Measurements from ENCODE around the gene DHRSX. TPM values are rescaled to one million over a fixed set of nuclear protein-coding genes. Genes with fewer than 3 reads are reported as not detected.

The DHRSX gene
- total and polyA plus RNA-seq, 2 of the 8 experiments (the other 6 are each of a cell fraction or from before 2014, with no cell fraction given): 35.1 to 43.4 TPM

GRCh38 chrX:2243913-2244460 is 256.8 kb downstream of the DHRSX start:
- no peaks in the 10 kb centered on the region; a peak in 1 of 8 replicates for H3K36me3 ChIP-seq (ENCODE audit: control insufficient read depth in 2 of 4, insufficient read depth in 4 of 4, low read length in 3 of 4)
- DNase-seq (ENCODE audit: low read depth in 1 of 2, low spot score in 2 of 2): no peak
- TF ChIP-seq RFX5 (IDR thresholded peaks at IDR 0.05; ENCODE audit: borderline replicate concordance, low read depth, low read length): no peak
- TF ChIP-seq MAFK (IDR thresholded peaks at IDR 0.05; ENCODE audit: low read depth, low read length): no peak
- TF ChIP-seq KDM1A (IDR thresholded peaks at IDR 0.05; ENCODE audit: borderline replicate concordance, low read length): no peak
- TF ChIP-seq E2F6 (IDR thresholded peaks at IDR 0.05): no peak
- TF ChIP-seq SP4 (IDR thresholded peaks at IDR 0.05; ENCODE audit: low read length): no peak
- TF ChIP-seq FOSL1 (IDR thresholded peaks at IDR 0.05; ENCODE audit: insufficient read depth, low read depth, low read length): no peak
- no peak for TF ChIP-seq SRF (IDR thresholded peaks at IDR 0.05; ENCODE audit: low read depth, low read length)
- no peak for TF ChIP-seq GABPA (IDR thresholded peaks at IDR 0.05; ENCODE audit: borderline replicate concordance, insufficient read depth, low read length)
- no peak for TF ChIP-seq USF2 (IDR thresholded peaks at IDR 0.05; ENCODE audit: low read length)
- TF ChIP-seq RAD21 (IDR thresholded peaks at IDR 0.05 in 1 of 2, conservative IDR thresholded peaks at IDR 0.05 in 1 of 2; ENCODE audit: low read depth in 2 of 2, low read length in 2 of 2): no peak

More at GRCh38 chrX:2243913-2244460, 256.8 kb downstream of the DHRSX start:
- H2BK15ac ChIP-seq (ENCODE audit: low read length): no peak overlapping the region
- H4K20me1 ChIP-seq (replicated peaks in 1 of 2; ENCODE audit: control insufficient read depth in 1 of 2, insufficient read depth in 2 of 2, low read length in 2 of 2): no peaks in the 10 kb centered on the region
- ChIA-PET POLR2A (ENCODE audit: partially characterized antibody) (no interaction called here), CTCF (ENCODE audit: partially characterized antibody) (no interaction called here)
- 95% methylated on average over 12 of the region's 12 CpGs; no CpG with 5 or more reads in 1 of the 2 experiments for WGBS, 2 experiments (ENCODE audit: extremely low coverage in 1 of 2, insufficient coverage in 1 of 2, insufficient read length in 1 of 2, insufficient replicate concordance in 2 of 2, low coverage in 1 of 2, low lambda C conversion rate in 2 of 2, missing lambda C conversion rate in 1 of 2)
- no peak overlapping the region for H3K23ac ChIP-seq (ENCODE audit: insufficient read length)
- no peak overlapping the region for H2AFZ ChIP-seq (ENCODE audit: low read length)
- H3K27ac ChIP-seq (ENCODE audit: low read depth, low read length): no peak overlapping the region
- no peaks in the 10 kb centered on the region for H3K79me1 ChIP-seq (ENCODE audit: low read depth, low read length)
- H3K14ac ChIP-seq (ENCODE audit: insufficient read length): no peak overlapping the region
- no peak overlapping the region for H2BK20ac ChIP-seq (ENCODE audit: low read length)
- H3K4me2 ChIP-seq (ENCODE audit: insufficient read depth in 1 of 2, low read depth in 2 of 2, low read length in 2 of 2): no peak overlapping the region
- H3K9me3 ChIP-seq (ENCODE audit: insufficient read depth in 2 of 2, low read depth in 1 of 2, low read length in 1 of 2): no peaks in the 10 kb centered on the region; a peak in 1 of 4 replicates
- H4K91ac ChIP-seq (replicated peaks; ENCODE audit: insufficient read length, low read length): no peak overlapping the region
- no peak overlapping the region for H3K9ac ChIP-seq (replicated peaks in 1 of 4; ENCODE audit: extremely low read depth in 1 of 4, low read depth in 3 of 4, low read length in 3 of 4)
- no peaks in the 10 kb centered on the region for H3K79me2 ChIP-seq (ENCODE audit: control insufficient read depth in 1 of 2, insufficient read depth in 2 of 2, low read length in 2 of 2)
- H3K4me1 ChIP-seq (replicated peaks in 1 of 4; ENCODE audit: control insufficient read depth in 3 of 4, insufficient read depth in 4 of 4, low read length in 3 of 4): peaks cover 0 to 10% (median 0%) of the 10 kb centered on the region in 4 experiments; a peak in 1 of 7 replicates
- peak overlapping the region; percentile 48; the same call in 1 of the 2 replicates for H3K18ac ChIP-seq (ENCODE audit: extremely low read depth, low read length)
- no peak overlapping the region for H3K56ac ChIP-seq (replicated peaks; ENCODE audit: insufficient read length, low read depth, low read length)
- H3K27me3 ChIP-seq (replicated peaks in 1 of 4; ENCODE audit: control insufficient read depth in 3 of 4, extremely low read depth in 1 of 4, insufficient read depth in 3 of 4, low read length in 3 of 4): no peaks in the 10 kb centered on the region
- H2BK120ac ChIP-seq (replicated peaks; ENCODE audit: low read depth, low read length): no peak overlapping the region
- no peak for FAIRE-seq
- no peak overlapping the region for H3K4me3 ChIP-seq (ENCODE audit: extremely low read depth in 1 of 4, insufficient read depth in 2 of 4, low read depth in 3 of 4, low read length in 4 of 4)
- no peak overlapping the region for H4K8ac ChIP-seq (ENCODE audit: extremely low read depth, insufficient read depth, low read length)
- no peak overlapping the region for H4K5ac ChIP-seq (ENCODE audit: insufficient read length, low read depth, low read length)
- no peak overlapping the region for H3K4ac ChIP-seq (replicated peaks; ENCODE audit: insufficient read length, low read depth, low read length)
- H2BK12ac ChIP-seq (ENCODE audit: low read depth, low read length): no peak overlapping the region
- no peak overlapping the region for H2BK5ac ChIP-seq (ENCODE audit: low read depth, low read length)
- no peaks in the 10 kb centered on the region for H3K23me2 ChIP-seq (ENCODE audit: low read depth, low read length)
- no peak overlapping the region for H2AK5ac ChIP-seq (ENCODE audit: low read depth, low read length)
